Keratinocyte (primary cell): ENCODE results near the gene RIGI. TPM values are rescaled to one million over a fixed set of nuclear protein-coding genes. Genes with fewer than 3 reads are reported as not detected.

Experiments
- DNase-seq: peaks from one replicate; pipeline ENCODE4 v3.0.0-alpha.2; 2011; ENCODE audit warnings: low read depth, missing footprints, low spot score
- FAIRE-seq: peaks from 2 replicates; lab custom pipeline; 2011; peaks lifted over from hg19 to GRCh38; lab: Jason Lieb, UNC
- H2AFZ ChIP-seq: 2 replicates; pipeline ENCODE4 v1.6.0; 2012; ENCODE audit warnings: low read length, control low read depth, inconsistent platforms; ENCODE audit not compliant: control insufficient read depth
- H3K27ac ChIP-seq: 2 replicates; pipeline ENCODE4 v1.5.1; 2011; ENCODE audit warnings: low read length; ENCODE audit not compliant: control insufficient read depth, insufficient read depth
- H3K27me3 ChIP-seq: 3 replicates; pipeline ENCODE4 v1.6.0; 2011; ENCODE audit warnings: low read length; ENCODE audit not compliant: control insufficient read depth, insufficient read depth; ENCODE audit errors: extremely low read depth
- H3K36me3 ChIP-seq, 2 experiments: 2 replicates in 1 of 2; 3 replicates in 1 of 2; pipeline ENCODE4 v1.5.1; 2011; ENCODE audit warnings: low read length in 2 of 2, mild to moderate bottlenecking in 1 of 2; ENCODE audit not compliant: control insufficient read depth in 2 of 2, insufficient read depth in 2 of 2; ENCODE audit errors: extremely low read depth in 1 of 2
- H3K4me1 ChIP-seq: 3 replicates; pipeline ENCODE4 v1.5.1; 2011; ENCODE audit warnings: low read length; ENCODE audit not compliant: control insufficient read depth, insufficient read depth; ENCODE audit errors: extremely low read depth
- H3K4me2 ChIP-seq: 3 replicates; pipeline ENCODE4 v1.6.0; 2011; ENCODE audit warnings: low read depth, low read length; ENCODE audit not compliant: control insufficient read depth, insufficient read depth; ENCODE audit errors: extremely low read depth
- H3K4me3 ChIP-seq, 3 experiments: fragments of 200-600 bp in 1 of 3; sonication (generic) in 1 of 3; 2 replicates in 2 of 3; 3 replicates in 1 of 3; pipeline ENCODE4 v1.5.1; 2011 to 2016; ENCODE audit warnings: low read length in 3 of 3, mild to moderate bottlenecking in 3 of 3, control low read depth in 2 of 3, inconsistent platforms in 1 of 3, low read depth in 1 of 3, mixed read lengths in 1 of 3, mixed run types in 1 of 3, moderate library complexity in 1 of 3; ENCODE audit not compliant: control insufficient read depth in 2 of 3, insufficient read depth in 2 of 3; ENCODE audit errors: extremely low read depth in 1 of 3
- H3K79me2 ChIP-seq: 2 replicates; pipeline ENCODE4 v1.6.0; 2012; ENCODE audit warnings: low read length; ENCODE audit not compliant: control insufficient read depth, insufficient read depth
- H3K9ac ChIP-seq: 3 replicates; pipeline ENCODE4 v1.6.0; 2011; ENCODE audit warnings: low read length; ENCODE audit not compliant: control insufficient read depth, insufficient read depth; ENCODE audit errors: extremely low read depth
- H3K9me1 ChIP-seq: 3 replicates; pipeline ENCODE4 v1.6.0; 2011; ENCODE audit warnings: low read length; ENCODE audit not compliant: control insufficient read depth, insufficient read depth; ENCODE audit errors: extremely low read depth
- H3K9me3 ChIP-seq: 2 replicates; pipeline ENCODE4 v1.5.1; 2012; ENCODE audit warnings: low read depth, low read length; ENCODE audit not compliant: control insufficient read depth
- H4K20me1 ChIP-seq: 3 replicates; pipeline ENCODE4 v1.6.0; 2011; ENCODE audit warnings: low read length; ENCODE audit not compliant: control insufficient read depth, insufficient read depth; ENCODE audit errors: extremely low read depth
- EZH2 ChIP-seq: IDR thresholded peaks from one replicate; pipeline ENCODE4 v1.6.1; 2012; ENCODE audit warnings: inconsistent platforms, mild to moderate bottlenecking, low read length, moderate library complexity
- dilution Hi-C: fragments of 300-500 bp; cut with MboI; formaldehyde crosslinking; loops from one replicate; pipeline ENCODE4 v1.7.0; 2020; ENCODE audit warnings: low sequenced_read_pairs; ENCODE audit not compliant: extremely low pct_ligation_motif_present
- polyA plus RNA-seq, 5 experiments: library from polyadenylated mRNA; depleted of rRNA in 3 of 5; stranded (reverse) in 3 of 5; stranded (forward) in 1 of 5; unstranded in 1 of 5; fragments of >200 nt; gene quantifications; 1 replicate in 1 of 5; 2 replicates in 3 of 5; 3 replicates in 1 of 5; pipeline versions ENCODE4 v1.2.1 to v1.2.3, GENCODE V29; 2011 to 2012; ENCODE audit warnings: missing spikeins in 2 of 5, low read depth in 1 of 5, low replicate concordance in 1 of 5
- TF ChIP-seq, protein P1 (sequence below), 3 experiments: IDR thresholded peaks in 1 of 3; conservative IDR thresholded peaks in 1 of 3; optimal IDR thresholded peaks in 1 of 3; 2 replicates in 2 of 3; 3 replicates in 1 of 3; pipeline versions ENCODE3 to v1.5.1; 2011; ENCODE audit warnings: low read length in 3 of 3, mild to moderate bottlenecking in 3 of 3, moderate library complexity in 2 of 3, control low read depth in 1 of 3, inconsistent platforms in 1 of 3; ENCODE audit not compliant: insufficient read depth in 2 of 3; ENCODE audit errors: extremely low read depth in 1 of 3

The RIGI gene
- polyA plus RNA-seq, 1 donor (not counting 4 experiments of a cell fraction or from before 2014, with no cell fraction given): 31.4 TPM

DNA sequence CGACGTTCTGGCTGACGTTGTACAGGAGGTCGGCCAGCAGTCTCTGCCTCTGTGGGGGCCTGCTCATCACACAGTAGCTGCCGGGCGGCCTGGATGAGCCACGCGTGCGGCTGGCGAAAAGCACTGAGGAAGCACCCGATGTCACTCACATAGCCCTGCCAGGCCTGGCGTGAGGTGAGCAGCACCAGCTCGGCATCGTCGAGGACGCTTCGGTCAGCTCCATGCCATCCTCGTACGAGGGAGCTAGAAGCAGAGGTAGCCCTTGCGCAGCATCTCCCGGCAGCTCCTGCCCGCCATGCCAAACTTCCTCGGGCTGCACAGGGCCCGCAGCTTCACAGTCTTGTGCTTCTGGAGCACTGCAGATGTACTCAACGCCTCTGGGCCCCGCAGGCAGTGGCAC lies 40.8 kb upstream of the RIGI start:
- Histone ChIP-seq H3K79me2 (peaks cover 38% of the 10 kb centered on the region), H3K27me3 (no peaks in the 10 kb centered on the region), H3K4me3 (no peak overlapping the region), H3K9me3 (no peaks in the 10 kb centered on the region), H3K9me1 (no peaks in the 10 kb centered on the region), H3K4me2 (no peak overlapping the region), H3K27ac (no peak overlapping the region), H2AFZ (no peak overlapping the region), H3K9ac (no peak overlapping the region), H3K36me3 (peaks cover 4 to 11% of the 10 kb centered on the region in 2 experiments), H3K4me1 (peaks cover 6% of the 10 kb centered on the region), H4K20me1 (no peaks in the 10 kb centered on the region)
- TF ChIP-seq, protein P1, sequence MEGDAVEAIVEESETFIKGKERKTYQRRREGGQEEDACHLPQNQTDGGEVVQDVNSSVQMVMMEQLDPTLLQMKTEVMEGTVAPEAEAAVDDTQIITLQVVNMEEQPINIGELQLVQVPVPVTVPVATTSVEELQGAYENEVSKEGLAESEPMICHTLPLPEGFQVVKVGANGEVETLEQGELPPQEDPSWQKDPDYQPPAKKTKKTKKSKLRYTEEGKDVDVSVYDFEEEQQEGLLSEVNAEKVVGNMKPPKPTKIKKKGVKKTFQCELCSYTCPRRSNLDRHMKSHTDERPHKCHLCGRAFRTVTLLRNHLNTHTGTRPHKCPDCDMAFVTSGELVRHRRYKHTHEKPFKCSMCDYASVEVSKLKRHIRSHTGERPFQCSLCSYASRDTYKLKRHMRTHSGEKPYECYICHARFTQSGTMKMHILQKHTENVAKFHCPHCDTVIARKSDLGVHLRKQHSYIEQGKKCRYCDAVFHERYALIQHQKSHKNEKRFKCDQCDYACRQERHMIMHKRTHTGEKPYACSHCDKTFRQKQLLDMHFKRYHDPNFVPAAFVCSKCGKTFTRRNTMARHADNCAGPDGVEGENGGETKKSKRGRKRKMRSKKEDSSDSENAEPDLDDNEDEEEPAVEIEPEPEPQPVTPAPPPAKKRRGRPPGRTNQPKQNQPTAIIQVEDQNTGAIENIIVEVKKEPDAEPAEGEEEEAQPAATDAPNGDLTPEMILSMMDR (optimal IDR thresholded peaks at IDR 0.05 in 1 of 3, IDR thresholded peaks at IDR 0.05 in 1 of 3, conservative IDR thresholded peaks at IDR 0.05 in 1 of 3; ENCODE audit: extremely low read depth in 1 of 3, insufficient read depth in 2 of 3, low read length in 3 of 3): no peak
- TF ChIP-seq EZH2: no peak
- dilution Hi-C loops: loop anchor here (25.0 kb wide), 1 partner anchor 129 kb away; no protein-coding TSS in a partner anchor
- DNase-seq (no peak), FAIRE-seq (no peak)

DNA sequence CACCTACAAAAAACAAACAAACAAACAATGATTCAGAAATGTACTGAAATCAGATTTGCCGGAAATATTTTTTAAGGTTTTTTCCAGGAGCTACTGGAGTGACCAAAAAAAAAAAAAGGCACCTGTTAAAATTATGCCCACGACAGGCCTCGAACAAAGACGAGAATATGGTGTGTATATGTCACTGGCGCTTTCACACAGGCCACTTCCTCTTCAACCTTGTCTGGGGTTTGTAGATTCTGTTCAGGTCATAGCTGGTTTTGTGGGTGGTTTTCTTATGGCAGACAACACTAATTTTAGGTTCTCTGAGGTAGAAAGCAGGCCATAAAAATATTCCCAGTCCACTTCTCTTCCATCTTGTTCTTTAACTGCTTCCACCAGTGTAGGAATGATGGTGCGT lies 40.0 kb upstream of the RIGI start:
- Histone ChIP-seq H3K9me1 (no peaks in the 10 kb centered on the region), H4K20me1 (no peaks in the 10 kb centered on the region), H3K4me1 (no peaks in the 10 kb centered on the region), H3K9ac (no peak overlapping the region), H3K4me3 (no peak overlapping the region), H3K79me2 (peaks cover 32% of the 10 kb centered on the region), H3K9me3 (no peaks in the 10 kb centered on the region), H3K4me2 (no peak overlapping the region), H3K27ac (no peak overlapping the region), H3K36me3 (peaks cover 4 to 11% of the 10 kb centered on the region in 2 experiments), H3K27me3 (no peaks in the 10 kb centered on the region), H2AFZ (no peak overlapping the region)
- dilution Hi-C loops: loop anchor here (25.0 kb wide), 1 partner anchor 129 kb away; no protein-coding TSS in a partner anchor
- FAIRE-seq (no peak), DNase-seq (no peak)
- no peak for TF ChIP-seq EZH2
- TF ChIP-seq, protein P1 (optimal IDR thresholded peaks at IDR 0.05 in 1 of 3, IDR thresholded peaks at IDR 0.05 in 1 of 3, conservative IDR thresholded peaks at IDR 0.05 in 1 of 3; ENCODE audit: extremely low read depth in 1 of 3, insufficient read depth in 2 of 3, low read length in 3 of 3): no peak
